Activated CD8-positive, alpha-beta memory T cell treated with anti-CD3 and anti-CD28 coated beads, Interleukin-2, amount 10 ng/mL, durations not matched to agents 7 days and 5 days (primary cell): ENCODE data around the gene SGO1. TPM values are rescaled to one million over a fixed set of nuclear protein-coding genes. Genes with fewer than 3 reads are reported as not detected.

ENCODE experiments used
- ATAC-seq: fragments of 150-1000 bp; cut with Tn5 transposase; one replicate; pipeline ENCODE4 v1.10.0; 2021; ENCODE audit warnings: moderate library complexity
- CTCF ChIA-PET: fragments of 350-600 bp; sonication (Branson Sonifier 250); formaldehyde crosslinking; loops from one replicate; lab custom pipeline; 2021; ENCODE audit warnings: antibody characterized with exemption; lab: Charles Lee
- DNase-seq: peaks from one replicate; pipeline ENCODE4 v3.0.0-alpha.2; 2020
- H3K27ac Mint-ChIP-seq: one replicate; pipeline ENCODE4 v1.8.0; 2021; ENCODE audit warnings: mild to moderate bottlenecking, mixed read lengths
- H3K27me3 Mint-ChIP-seq: one replicate; pipeline ENCODE4 v1.8.0; 2021; ENCODE audit warnings: mixed read lengths
- H3K36me3 Mint-ChIP-seq: one replicate; pipeline ENCODE4 v1.8.0; 2021; ENCODE audit warnings: mild to moderate bottlenecking, mixed read lengths
- H3K4me1 Mint-ChIP-seq: one replicate; pipeline ENCODE4 v1.8.0; 2021; ENCODE audit warnings: mixed read lengths
- H3K4me3 Mint-ChIP-seq: one replicate; pipeline ENCODE4 v1.8.0; 2021; ENCODE audit warnings: mild to moderate bottlenecking, moderate library complexity, mixed read lengths
- H3K9me3 Mint-ChIP-seq: one replicate; pipeline ENCODE4 v1.8.0; 2022; ENCODE audit warnings: low read depth, mixed read lengths
- total RNA-seq, 2 experiments: library from RNA; stranded (reverse); gene quantifications; one replicate each; pipeline ENCODE4 v1.2.3, GENCODE V29; 2021

SGO1 gene
- total RNA-seq, 2 experiments from 2014 or later = 38.5 to 43.5 TPM

DNA sequence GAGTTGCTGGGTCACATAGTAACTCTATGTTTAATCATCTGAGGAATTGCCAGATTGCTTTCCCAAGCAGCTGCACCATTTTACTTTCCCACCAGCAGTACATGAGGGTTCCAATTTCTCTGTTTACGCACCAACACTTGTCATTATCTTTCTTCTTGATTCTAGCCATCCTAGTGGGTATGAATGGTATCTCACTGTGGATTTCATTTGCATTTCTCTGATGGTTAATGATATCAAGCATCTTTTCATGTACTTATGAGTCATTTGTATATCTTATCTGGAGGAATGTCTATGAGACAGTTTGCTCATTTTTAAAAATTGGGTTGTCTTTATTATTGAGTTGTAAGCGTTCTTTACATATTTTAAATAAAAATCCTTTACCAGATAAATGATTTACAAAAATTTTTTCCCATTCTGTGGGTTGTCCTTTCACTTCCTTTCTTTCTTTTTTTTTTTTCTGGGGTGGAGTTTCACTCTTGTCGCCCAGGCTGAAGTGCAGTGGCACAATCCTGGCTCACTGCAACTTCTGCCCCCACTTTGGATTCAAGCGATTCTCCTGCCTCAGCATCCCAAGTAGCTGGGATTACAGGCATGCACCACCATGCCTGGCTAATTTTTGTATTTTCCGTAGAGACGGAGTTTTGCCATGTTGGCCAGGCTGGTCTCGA lies 8.9 kb upstream of the SGO1 start:
- CTCF ChIA-PET = no interaction called here
- ATAC-seq (no peak), DNase-seq (no peak)
- Mint-ChIP-seq H3K9me3 (no peaks in the 10 kb centered on the region), H3K4me1 (peaks cover 9% of the 10 kb centered on the region), H3K27ac (no peak overlapping the region), H3K36me3 (peaks cover 5% of the 10 kb centered on the region), H3K27me3 (no peaks in the 10 kb centered on the region), H3K4me3 (no peak overlapping the region)

- H3K27me3 Mint-ChIP-seq = no peaks in the 10 kb centered on the region
- H3K9me3 Mint-ChIP-seq = no peaks in the 10 kb centered on the region
- H3K4me1 Mint-ChIP-seq = peaks cover 10% of the 10 kb centered on the region
- DNase-seq (no peak), ATAC-seq (no peak)
- peaks cover 3% of the 10 kb centered on the region for H3K36me3 Mint-ChIP-seq
- no peak overlapping the region for H3K27ac Mint-ChIP-seq
- H3K4me3 Mint-ChIP-seq = no peak overlapping the region
- CTCF ChIA-PET = no interaction called here
These were observed 5.0 kb upstream of the SGO1 start for GRCh38 chr3:20190991-20191390.

GRCh38 chr3:20186600-20187004 lies 596 bp upstream of the SGO1 start:
- Mint-ChIP-seq H3K36me3 (peaks cover 17% of the 10 kb centered on the region), H3K4me1 (peaks cover 29% of the 10 kb centered on the region), H3K4me3 (no peak overlapping the region), H3K27ac (no peak overlapping the region), H3K9me3 (no peaks in the 10 kb centered on the region), H3K27me3 (no peaks in the 10 kb centered on the region)
- ATAC-seq (peak; percentile 1), DNase-seq (no peak)
- CTCF ChIA-PET = interaction anchor here (0.8 to 1.5 kb wide), 3 partner anchors 145 to 299 kb away, joined by 3 to 5 read pairs (median 3); no protein-coding TSS in a partner anchor

- Mint-ChIP-seq H3K4me3 (no peak overlapping the region), H3K4me1 (peaks cover 28% of the 10 kb centered on the region), H3K27me3 (no peaks in the 10 kb centered on the region), H3K27ac (no peak overlapping the region), H3K36me3 (peaks cover 27% of the 10 kb centered on the region), H3K9me3 (no peaks in the 10 kb centered on the region)
- ATAC-seq = peak; percentile 13
- CTCF ChIA-PET = interaction anchor here (1.3 to 1.6 kb wide), 3 partner anchors 33 to 145 kb away, joined by 3 to 5 read pairs (median 3); partner anchors contain the start of gene KAT2B
- peak; percentile 60 for DNase-seq
These were observed 701 bp downstream of the SGO1 start for GRCh38 chr3:20185331-20185678.

GRCh38 chr3:20182206-20182605 lies 3.8 kb downstream of the SGO1 start:
- DNase-seq = no peak
- CTCF ChIA-PET = no interaction called here
- no peak for ATAC-seq

GRCh38 chr3:20181276-20181675 lies 4.7 kb downstream of the SGO1 start:
- H3K4me3 Mint-ChIP-seq = no peak overlapping the region
- H3K36me3 Mint-ChIP-seq = peaks cover 57% of the 10 kb centered on the region
- H3K27ac Mint-ChIP-seq = no peak overlapping the region
- H3K4me1 Mint-ChIP-seq = peaks cover 28% of the 10 kb centered on the region
- CTCF ChIA-PET = no interaction called here
- ATAC-seq = no peak
- DNase-seq = no peak
- no peaks in the 10 kb centered on the region for H3K27me3 Mint-ChIP-seq
- H3K9me3 Mint-ChIP-seq = no peaks in the 10 kb centered on the region

More at GRCh38 chr3:20182206-20182605, 3.8 kb downstream of the SGO1 start:
- no peaks in the 10 kb centered on the region for H3K9me3 Mint-ChIP-seq
- H3K4me1 Mint-ChIP-seq = peaks cover 28% of the 10 kb centered on the region
- H3K4me3 Mint-ChIP-seq = no peak overlapping the region
- H3K36me3 Mint-ChIP-seq = peaks cover 52% of the 10 kb centered on the region
- no peak overlapping the region for H3K27ac Mint-ChIP-seq
- no peaks in the 10 kb centered on the region for H3K27me3 Mint-ChIP-seq

GRCh38 chr3:20173844-20174410 lies 12.1 kb downstream of the SGO1 start:
- no peak for DNase-seq
- Mint-ChIP-seq H3K4me1 (peaks cover 5% of the 10 kb centered on the region), H3K4me3 (no peak overlapping the region), H3K36me3 (peaks cover 58% of the 10 kb centered on the region), H3K9me3 (no peaks in the 10 kb centered on the region), H3K27me3 (no peaks in the 10 kb centered on the region), H3K27ac (no peak overlapping the region)
- ATAC-seq = no peak
- CTCF ChIA-PET = no interaction called here

DNA sequence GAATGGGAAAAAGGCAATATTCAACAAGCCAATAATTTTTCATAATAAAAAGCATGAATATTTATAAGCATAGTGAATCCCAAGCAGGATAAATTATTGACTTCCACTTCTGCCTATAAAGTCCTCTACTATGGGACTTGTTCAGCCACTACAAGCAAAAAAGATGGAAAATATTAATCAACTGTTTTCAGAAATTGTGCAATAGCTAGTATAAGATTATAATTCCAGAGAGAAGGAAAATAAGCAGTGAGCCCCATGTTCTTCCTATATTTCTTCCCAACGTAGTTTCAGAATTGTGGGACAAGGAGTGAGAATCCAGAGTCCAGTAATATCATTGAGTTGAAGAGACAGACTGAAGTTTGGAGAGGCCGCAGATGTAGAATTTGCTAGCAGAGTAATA lies 24.3 kb downstream of the SGO1 start:
- no peak for DNase-seq
- H3K27ac Mint-ChIP-seq = no peak overlapping the region
- no peaks in the 10 kb centered on the region for H3K9me3 Mint-ChIP-seq
- peaks cover 62% of the 10 kb centered on the region for H3K36me3 Mint-ChIP-seq
- no peak overlapping the region for H3K4me3 Mint-ChIP-seq
- peaks cover 18% of the 10 kb centered on the region for H3K4me1 Mint-ChIP-seq
- no peak for ATAC-seq
- CTCF ChIA-PET = interaction anchor here (1.9 kb wide), 1 partner anchor 10 kb away, joined by 4 read pairs; no protein-coding TSS in a partner anchor
- no peaks in the 10 kb centered on the region for H3K27me3 Mint-ChIP-seq

DNA sequence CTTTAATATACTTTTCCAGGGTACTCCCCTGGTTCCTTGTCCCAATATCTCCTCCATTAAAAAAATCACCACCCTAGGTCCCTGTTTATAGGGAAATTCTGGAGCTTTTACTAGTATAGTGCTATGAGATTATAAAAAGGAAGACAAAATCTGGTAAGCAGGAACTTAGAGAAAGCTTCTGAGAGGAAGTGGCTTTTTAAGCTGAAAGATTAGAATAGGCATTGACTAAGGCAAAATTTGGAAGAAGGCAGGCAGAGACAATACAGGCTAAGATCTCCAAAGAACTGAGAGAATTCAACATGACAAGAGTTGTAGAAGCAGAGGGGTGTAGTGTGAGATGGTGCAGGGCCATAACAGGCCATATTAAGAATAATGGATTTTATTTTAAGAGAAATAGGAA lies 25.8 kb downstream of the SGO1 start:
- DNase-seq = no peak
- no peaks in the 10 kb centered on the region for H3K27me3 Mint-ChIP-seq
- peaks cover 14% of the 10 kb centered on the region for H3K4me1 Mint-ChIP-seq
- H3K9me3 Mint-ChIP-seq = no peaks in the 10 kb centered on the region
- CTCF ChIA-PET = interaction anchor here (1.9 kb wide), 1 partner anchor 9 kb away, joined by 4 read pairs; no protein-coding TSS in a partner anchor
- H3K36me3 Mint-ChIP-seq = peaks cover 60% of the 10 kb centered on the region
- ATAC-seq = no peak
- peak overlapping the region; percentile 79 for H3K27ac Mint-ChIP-seq
- no peak overlapping the region for H3K4me3 Mint-ChIP-seq

GRCh38 chr3:20154928-20155327 lies 31.1 kb downstream of the SGO1 start:
- Mint-ChIP-seq H3K27me3 (no peaks in the 10 kb centered on the region), H3K9me3 (no peaks in the 10 kb centered on the region), H3K36me3 (peaks cover 54% of the 10 kb centered on the region), H3K4me3 (no peak overlapping the region), H3K27ac (no peak overlapping the region), H3K4me1 (peaks cover 4% of the 10 kb centered on the region)
- DNase-seq (no peak), ATAC-seq (no peak)
- CTCF ChIA-PET = interaction anchor here (1.1 to 2.6 kb wide), 2 partner anchors 13 to 15 kb away, joined by 3 to 6 read pairs; no protein-coding TSS in a partner anchor

- no peaks in the 10 kb centered on the region for H3K9me3 Mint-ChIP-seq
These were observed 31.9 kb downstream of the SGO1 start for GRCh38 chr3:20154078-20154477.

GRCh38 chr3:20148466-20148865 lies 37.5 kb downstream of the SGO1 start:
- no peaks in the 10 kb centered on the region for H3K9me3 Mint-ChIP-seq
- peaks cover 2% of the 10 kb centered on the region for H3K4me1 Mint-ChIP-seq
- H3K27me3 Mint-ChIP-seq = no peaks in the 10 kb centered on the region
- no peak overlapping the region for H3K27ac Mint-ChIP-seq
- CTCF ChIA-PET = no interaction called here
- DNase-seq (no peak), ATAC-seq (no peak)
- H3K4me3 Mint-ChIP-seq = no peak overlapping the region
- H3K36me3 Mint-ChIP-seq = peaks cover 64% of the 10 kb centered on the region

More at GRCh38 chr3:20154078-20154477, 31.9 kb downstream of the SGO1 start:
- CTCF ChIA-PET = interaction anchor here (1.1 kb wide), 1 partner anchor 12 kb away, joined by 3 read pairs; no protein-coding TSS in a partner anchor
- no peak overlapping the region for H3K27ac Mint-ChIP-seq
- H3K4me1 Mint-ChIP-seq = no peaks in the 10 kb centered on the region
- DNase-seq = no peak
- no peak for ATAC-seq
- no peaks in the 10 kb centered on the region for H3K27me3 Mint-ChIP-seq
- H3K4me3 Mint-ChIP-seq = no peak overlapping the region
- H3K36me3 Mint-ChIP-seq = peaks cover 57% of the 10 kb centered on the region

GRCh38 chr3:20147361-20147760 lies 38.6 kb downstream of the SGO1 start:
- Mint-ChIP-seq H3K27ac (no peak overlapping the region), H3K27me3 (no peaks in the 10 kb centered on the region), H3K9me3 (no peaks in the 10 kb centered on the region), H3K4me1 (peaks cover 2% of the 10 kb centered on the region), H3K36me3 (peaks cover 70% of the 10 kb centered on the region), H3K4me3 (no peak overlapping the region)
- no peak for ATAC-seq
- CTCF ChIA-PET = no interaction called here
- DNase-seq = no peak

GRCh38 chr3:20146301-20146700 lies 39.7 kb downstream of the SGO1 start:
- Mint-ChIP-seq H3K27me3 (no peaks in the 10 kb centered on the region), H3K4me3 (no peak overlapping the region), H3K9me3 (no peaks in the 10 kb centered on the region), H3K4me1 (peaks cover 2% of the 10 kb centered on the region), H3K27ac (no peak overlapping the region), H3K36me3 (peaks cover 76% of the 10 kb centered on the region)
- CTCF ChIA-PET = interaction anchor here (1.5 kb wide), 1 partner anchor 42 kb away, joined by 3 read pairs; no protein-coding TSS in a partner anchor
- no peak for DNase-seq
- no peak for ATAC-seq
